Breast epithelium (tissue), 3 donors: ENCODE measurements around the gene IL12A.

Experiments
- POLR2A ChIP-seq: fragments of 450-650 bp; IDR thresholded peaks from one replicate; pipeline ENCODE4 v1.6.1; 2016; ENCODE audit warnings: antibody characterized with exemption, mild to moderate bottlenecking, moderate library complexity
- POLR2AphosphoS5 ChIP-seq, 3 donors: sonication (generic); formaldehyde crosslinking; IDR thresholded peaks; one replicate each; pipeline ENCODE4 v1.6.1; 2017; ENCODE audit warnings: antibody characterized with exemption in 3 of 3
- TF ChIP-seq, protein P1 (sequence below), 3 donors: fragments of 450-650 bp; IDR thresholded peaks; one replicate each; pipeline ENCODE4 v1.5.1; 2016 to 2017; ENCODE audit warnings: antibody characterized with exemption in 3 of 3, mild to moderate bottlenecking in 3 of 3, moderate library complexity in 3 of 3

DNA sequence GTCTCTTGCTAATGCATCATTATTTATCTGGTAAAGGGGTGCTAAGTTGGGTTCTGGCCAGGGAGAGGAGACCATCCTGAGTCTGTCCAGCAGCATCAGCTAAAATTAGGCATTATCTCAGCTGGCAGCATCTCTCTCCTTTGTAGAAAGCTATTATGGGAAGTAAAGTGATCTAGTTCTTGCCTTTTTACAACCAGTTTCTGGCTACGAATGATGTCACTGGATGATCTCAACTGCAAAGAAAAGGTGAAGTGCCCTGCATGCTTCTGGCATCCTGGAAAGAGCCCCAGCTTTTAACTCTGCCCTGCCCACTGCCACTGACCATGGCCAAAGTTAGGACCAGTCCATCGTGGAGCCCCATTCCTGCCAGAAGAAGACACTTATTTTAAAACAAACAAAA lies 37.1 kb upstream of the IL12A start:
- TF ChIP-seq, protein P1, sequence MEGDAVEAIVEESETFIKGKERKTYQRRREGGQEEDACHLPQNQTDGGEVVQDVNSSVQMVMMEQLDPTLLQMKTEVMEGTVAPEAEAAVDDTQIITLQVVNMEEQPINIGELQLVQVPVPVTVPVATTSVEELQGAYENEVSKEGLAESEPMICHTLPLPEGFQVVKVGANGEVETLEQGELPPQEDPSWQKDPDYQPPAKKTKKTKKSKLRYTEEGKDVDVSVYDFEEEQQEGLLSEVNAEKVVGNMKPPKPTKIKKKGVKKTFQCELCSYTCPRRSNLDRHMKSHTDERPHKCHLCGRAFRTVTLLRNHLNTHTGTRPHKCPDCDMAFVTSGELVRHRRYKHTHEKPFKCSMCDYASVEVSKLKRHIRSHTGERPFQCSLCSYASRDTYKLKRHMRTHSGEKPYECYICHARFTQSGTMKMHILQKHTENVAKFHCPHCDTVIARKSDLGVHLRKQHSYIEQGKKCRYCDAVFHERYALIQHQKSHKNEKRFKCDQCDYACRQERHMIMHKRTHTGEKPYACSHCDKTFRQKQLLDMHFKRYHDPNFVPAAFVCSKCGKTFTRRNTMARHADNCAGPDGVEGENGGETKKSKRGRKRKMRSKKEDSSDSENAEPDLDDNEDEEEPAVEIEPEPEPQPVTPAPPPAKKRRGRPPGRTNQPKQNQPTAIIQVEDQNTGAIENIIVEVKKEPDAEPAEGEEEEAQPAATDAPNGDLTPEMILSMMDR (IDR thresholded peaks at IDR 0.05): no peak
- TF ChIP-seq POLR2AphosphoS5 (IDR thresholded peaks at IDR 0.05) (no peak), POLR2A (no peak)
